Activated naive CD8-positive, alpha-beta T cell treated with anti-CD3 and anti-CD28 coated beads, Interleukin-2, amount 50 U/mL, for 24 hours (primary cell): ENCODE data around the gene NECAP2.
"Not testable (repeated sequence)": the region's sequence is repeated elsewhere in the genome, so short reads cannot be mapped to it uniquely, and the experiment has no call there.

Experiments
- ATAC-seq: fragments of 150-1000 bp; cut with Tn5 transposase; one replicate; pipeline ENCODE4 v1.10.0; 2021
- DNase-seq: peaks from one replicate; pipeline ENCODE4 v3.0.0; 2021
- H3K27ac Mint-ChIP-seq: one replicate; pipeline ENCODE4 v1.8.0; 2021; ENCODE audit warnings: mild to moderate bottlenecking, mixed read lengths
- H3K27me3 Mint-ChIP-seq: one replicate; pipeline ENCODE4 v1.8.0; 2021; ENCODE audit warnings: mixed read lengths
- H3K36me3 Mint-ChIP-seq: one replicate; pipeline ENCODE4 v1.8.0; 2021; ENCODE audit warnings: low read depth, mixed read lengths
- H3K4me1 Mint-ChIP-seq: one replicate; pipeline ENCODE4 v1.8.0; 2021; ENCODE audit warnings: mixed read lengths
- H3K4me3 Mint-ChIP-seq: one replicate; pipeline ENCODE4 v1.8.0; 2021; ENCODE audit warnings: mild to moderate bottlenecking, moderate library complexity, mixed read lengths
- H3K9me3 Mint-ChIP-seq: one replicate; pipeline ENCODE4 v1.8.0; 2021; ENCODE audit warnings: mixed read lengths

NECAP2 gene

DNA sequence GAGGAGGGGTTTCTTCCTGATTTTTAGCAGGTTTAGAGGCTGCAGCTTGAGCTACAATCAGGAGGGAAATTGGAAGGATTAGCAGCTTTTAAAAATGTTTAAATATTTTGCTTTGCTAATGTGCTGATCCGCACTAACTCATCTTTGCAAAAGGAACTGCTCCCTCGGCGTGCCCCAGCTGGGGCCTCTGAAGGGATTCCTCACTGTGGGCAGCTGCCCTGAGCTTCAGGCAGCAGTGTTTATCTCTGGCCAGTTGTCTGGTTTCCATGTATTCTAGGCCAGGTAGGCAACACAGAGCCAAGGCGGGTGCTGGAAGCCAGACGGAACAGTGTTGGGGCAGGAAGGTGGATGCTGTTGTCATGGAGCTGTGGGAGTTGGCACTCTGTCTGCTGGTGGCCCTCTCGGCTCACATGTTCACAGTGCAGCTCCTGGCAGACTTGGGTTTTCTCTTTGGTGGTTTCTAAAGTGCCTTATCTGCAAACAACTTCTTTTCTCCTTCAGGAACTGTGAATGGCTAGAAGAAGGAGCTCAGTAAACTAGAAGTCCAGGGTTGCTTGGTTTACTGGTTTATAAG, 18.9 kb downstream of the NECAP2 start:
- Mint-ChIP-seq H3K36me3 (peaks cover 31% of the 10 kb centered on the region), H3K9me3 (no peaks in the 10 kb centered on the region)

DNA sequence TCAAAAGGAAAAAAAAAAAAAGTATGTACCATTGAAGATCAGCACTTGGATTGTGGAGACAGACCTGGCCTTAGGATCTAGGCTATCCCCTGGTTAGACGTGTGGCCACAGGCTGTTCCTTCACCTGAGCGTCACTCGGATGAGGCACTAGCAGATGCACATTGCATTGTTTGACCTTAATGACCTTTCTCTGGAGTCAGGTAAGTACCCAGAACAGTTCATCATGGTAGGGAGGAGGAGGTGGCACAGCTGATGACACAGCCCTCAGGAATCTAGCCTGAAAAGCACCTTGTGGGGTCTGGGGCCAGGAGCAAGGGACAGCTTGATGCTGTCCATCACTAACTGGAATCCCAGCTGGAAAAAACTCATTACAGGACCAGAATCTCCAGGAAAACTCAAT, 21.2 kb downstream of the NECAP2 start:
- no peak for DNase-seq
- Mint-ChIP-seq H3K9me3 (no peaks in the 10 kb centered on the region), H3K4me1 (no peaks in the 10 kb centered on the region), H3K27ac (no peak overlapping the region), H3K27me3 (no peaks in the 10 kb centered on the region), H3K36me3 (peaks cover 29% of the 10 kb centered on the region), H3K4me3 (no peak overlapping the region)
- peak; percentile 43 for ATAC-seq

More for the DNA sequence above, 18.9 kb downstream of the NECAP2 start:
- ATAC-seq (no peak), DNase-seq (no peak)
- no peaks in the 10 kb centered on the region for H3K4me1 Mint-ChIP-seq
- no peak overlapping the region for H3K4me3 Mint-ChIP-seq
- H3K27me3 Mint-ChIP-seq: no peaks in the 10 kb centered on the region
- H3K27ac Mint-ChIP-seq: no peak overlapping the region

DNA sequence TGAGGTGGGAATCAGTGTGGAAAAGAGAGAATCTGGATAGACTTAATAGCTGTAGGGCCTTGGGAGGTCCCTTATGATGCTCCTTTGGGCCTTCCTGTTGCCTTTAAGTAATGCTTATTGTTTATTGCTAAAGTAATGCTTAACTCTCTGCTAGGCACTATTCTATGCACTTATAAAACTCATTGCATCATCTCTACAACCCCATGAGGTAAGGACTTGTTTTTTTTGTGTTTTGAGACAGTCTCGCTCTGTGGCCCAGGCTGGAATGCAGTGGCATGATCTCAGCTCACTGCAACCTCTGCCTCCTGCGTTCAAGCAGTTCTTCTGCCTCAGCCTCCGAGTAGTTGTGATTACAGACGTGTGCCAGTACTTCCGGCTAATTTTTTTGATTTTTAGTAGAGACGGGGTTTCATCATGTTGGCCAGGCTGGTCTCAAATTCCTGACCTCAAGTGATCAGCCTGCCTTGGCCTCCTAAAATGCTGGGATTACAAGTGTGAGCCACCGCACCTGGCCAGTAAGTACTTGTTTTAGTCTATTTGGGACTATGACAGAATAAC, 22.3 kb downstream of the NECAP2 start:
- DNase-seq: no peak

DNA sequence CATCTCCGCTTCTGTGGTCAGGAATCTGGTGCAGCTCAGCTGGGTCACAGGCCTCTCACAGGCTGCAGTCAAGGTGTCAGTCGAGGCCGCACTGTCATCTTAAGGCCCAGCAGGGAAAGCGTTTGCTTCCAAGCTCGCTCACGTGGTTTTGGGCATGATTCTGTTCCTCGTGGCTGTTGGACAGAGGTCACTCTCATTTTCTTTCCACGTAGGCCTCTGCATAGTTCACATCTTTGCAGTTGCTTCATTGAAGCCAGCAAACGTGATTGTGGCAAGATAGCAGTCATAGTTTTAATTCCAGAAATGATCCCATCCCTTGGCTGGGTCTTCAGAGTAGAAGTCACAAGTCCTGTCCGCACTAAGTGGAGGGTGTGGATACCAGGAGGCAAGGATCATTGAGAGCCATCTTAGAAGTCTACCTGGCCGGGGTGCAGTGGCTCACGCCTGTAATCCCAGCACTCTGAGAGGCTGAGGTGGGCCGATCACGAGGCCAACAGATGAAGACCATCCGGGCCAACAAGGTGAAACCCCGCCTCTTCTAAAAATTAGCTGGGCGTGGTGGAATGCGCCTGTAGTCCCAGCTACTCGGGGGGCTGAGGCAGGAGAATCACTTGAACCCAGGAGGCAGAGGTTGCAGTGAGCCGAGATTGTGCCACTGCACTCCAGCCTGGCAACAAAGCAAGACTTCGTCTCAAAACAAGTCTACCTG, 24.5 kb downstream of the NECAP2 start:
- Mint-ChIP-seq H3K27me3 (no peaks in the 10 kb centered on the region), H3K4me1 (no peaks in the 10 kb centered on the region), H3K4me3 (no peak overlapping the region), H3K27ac (no peak overlapping the region), H3K36me3 (peaks cover 17% of the 10 kb centered on the region), H3K9me3 (no peaks in the 10 kb centered on the region)
- ATAC-seq: no peak
- DNase-seq: no peak

More for the DNA sequence above, 22.3 kb downstream of the NECAP2 start:
- no peaks in the 10 kb centered on the region for H3K27me3 Mint-ChIP-seq
- H3K27ac Mint-ChIP-seq: no peak overlapping the region
- peaks cover 27% of the 10 kb centered on the region for H3K36me3 Mint-ChIP-seq
- no peak for ATAC-seq
- H3K4me1 Mint-ChIP-seq: no peaks in the 10 kb centered on the region
- H3K4me3 Mint-ChIP-seq: no peak overlapping the region
- H3K9me3 Mint-ChIP-seq: no peaks in the 10 kb centered on the region

DNA sequence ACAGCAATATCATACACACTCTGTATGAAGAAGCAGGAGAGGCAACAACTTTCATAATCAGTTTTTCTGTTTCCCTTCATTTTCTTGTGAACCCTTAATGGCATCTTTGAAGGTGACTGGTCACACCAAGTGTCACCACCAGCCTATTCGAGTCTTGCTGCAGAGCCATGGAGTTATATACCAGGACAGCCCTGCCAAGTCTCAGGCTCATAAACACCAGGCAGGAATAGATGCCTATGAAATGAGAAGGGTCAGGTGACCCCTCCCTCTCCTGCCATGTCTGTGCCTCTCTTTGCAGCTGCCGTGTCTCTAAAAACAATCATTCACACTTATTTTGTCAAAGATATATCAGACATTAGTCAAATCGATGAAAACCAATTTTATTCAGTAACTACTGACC, 28.0 kb downstream of the NECAP2 start:
- ATAC-seq (no peak), DNase-seq (no peak)
- peaks cover 4% of the 10 kb centered on the region for H3K4me1 Mint-ChIP-seq
- H3K36me3 Mint-ChIP-seq: peaks cover 8% of the 10 kb centered on the region
- no peak overlapping the region for H3K4me3 Mint-ChIP-seq
- no peak overlapping the region for H3K27ac Mint-ChIP-seq
- no peaks in the 10 kb centered on the region for H3K27me3 Mint-ChIP-seq
- no peaks in the 10 kb centered on the region for H3K9me3 Mint-ChIP-seq

DNA sequence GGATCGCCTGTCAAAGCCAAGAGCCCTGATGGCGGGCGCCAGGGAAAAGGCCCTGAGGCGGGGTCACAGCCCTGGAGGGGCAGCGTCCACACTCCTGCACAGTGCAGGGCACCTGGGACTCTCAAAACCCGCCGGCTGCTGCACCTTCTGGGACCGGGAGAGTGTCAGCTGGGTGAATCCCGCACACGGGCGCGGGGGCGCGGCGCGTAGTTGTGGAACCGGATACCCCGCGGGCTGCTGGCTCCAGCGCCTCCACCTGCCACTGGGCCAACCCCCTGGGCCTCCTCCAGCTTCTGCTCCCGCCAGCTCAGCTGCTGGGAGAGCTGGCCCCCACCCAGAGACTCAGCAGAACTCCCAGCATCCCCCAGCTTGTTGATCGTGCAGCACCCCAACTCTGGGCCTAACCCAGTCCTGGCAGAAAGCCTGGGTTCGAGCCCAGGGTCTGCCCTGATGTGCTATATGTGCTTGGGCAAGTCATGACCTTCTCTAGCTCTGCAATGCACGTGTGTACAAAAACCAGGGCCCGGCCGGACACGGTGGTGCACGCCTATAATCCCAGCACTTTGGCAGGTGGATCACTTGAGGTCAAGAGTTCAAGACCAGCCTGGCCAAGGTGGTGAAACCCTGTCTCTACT, 33.8 kb downstream of the NECAP2 start:
- H3K4me3 Mint-ChIP-seq: no peak overlapping the region
- H3K27me3 Mint-ChIP-seq: no peaks in the 10 kb centered on the region
- DNase-seq (no peak), ATAC-seq (no peak)
- H3K9me3 Mint-ChIP-seq: no peaks in the 10 kb centered on the region
- H3K4me1 Mint-ChIP-seq: peaks cover 4% of the 10 kb centered on the region
- H3K27ac Mint-ChIP-seq: no peak overlapping the region
- H3K36me3 Mint-ChIP-seq: peaks cover 5% of the 10 kb centered on the region

DNA sequence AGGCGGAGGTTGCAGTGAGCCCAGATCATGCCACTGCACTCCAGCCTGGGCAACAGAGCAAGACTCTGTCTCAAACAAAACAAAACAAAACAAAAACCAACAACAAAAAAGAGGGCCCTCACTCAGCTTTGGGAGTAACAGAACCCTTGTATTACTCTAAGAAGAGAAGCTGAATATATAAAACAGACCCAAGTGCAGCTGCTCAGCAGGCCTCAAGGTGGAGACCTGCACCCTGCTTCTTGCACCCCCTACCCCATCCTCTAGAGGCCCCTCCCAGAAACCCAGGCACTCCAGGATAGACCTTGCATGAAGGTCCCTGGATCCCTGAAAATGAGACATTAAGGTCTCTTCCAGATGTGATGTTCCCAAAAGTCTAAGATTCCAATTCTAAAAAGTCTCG, 34.4 kb downstream of the NECAP2 start:
- H3K4me3 Mint-ChIP-seq, ATAC-seq, H3K27me3 Mint-ChIP-seq, H3K27ac Mint-ChIP-seq, H3K36me3 Mint-ChIP-seq, H3K4me1 Mint-ChIP-seq, H3K9me3 Mint-ChIP-seq, DNase-seq: not testable (repeated sequence)

DNA sequence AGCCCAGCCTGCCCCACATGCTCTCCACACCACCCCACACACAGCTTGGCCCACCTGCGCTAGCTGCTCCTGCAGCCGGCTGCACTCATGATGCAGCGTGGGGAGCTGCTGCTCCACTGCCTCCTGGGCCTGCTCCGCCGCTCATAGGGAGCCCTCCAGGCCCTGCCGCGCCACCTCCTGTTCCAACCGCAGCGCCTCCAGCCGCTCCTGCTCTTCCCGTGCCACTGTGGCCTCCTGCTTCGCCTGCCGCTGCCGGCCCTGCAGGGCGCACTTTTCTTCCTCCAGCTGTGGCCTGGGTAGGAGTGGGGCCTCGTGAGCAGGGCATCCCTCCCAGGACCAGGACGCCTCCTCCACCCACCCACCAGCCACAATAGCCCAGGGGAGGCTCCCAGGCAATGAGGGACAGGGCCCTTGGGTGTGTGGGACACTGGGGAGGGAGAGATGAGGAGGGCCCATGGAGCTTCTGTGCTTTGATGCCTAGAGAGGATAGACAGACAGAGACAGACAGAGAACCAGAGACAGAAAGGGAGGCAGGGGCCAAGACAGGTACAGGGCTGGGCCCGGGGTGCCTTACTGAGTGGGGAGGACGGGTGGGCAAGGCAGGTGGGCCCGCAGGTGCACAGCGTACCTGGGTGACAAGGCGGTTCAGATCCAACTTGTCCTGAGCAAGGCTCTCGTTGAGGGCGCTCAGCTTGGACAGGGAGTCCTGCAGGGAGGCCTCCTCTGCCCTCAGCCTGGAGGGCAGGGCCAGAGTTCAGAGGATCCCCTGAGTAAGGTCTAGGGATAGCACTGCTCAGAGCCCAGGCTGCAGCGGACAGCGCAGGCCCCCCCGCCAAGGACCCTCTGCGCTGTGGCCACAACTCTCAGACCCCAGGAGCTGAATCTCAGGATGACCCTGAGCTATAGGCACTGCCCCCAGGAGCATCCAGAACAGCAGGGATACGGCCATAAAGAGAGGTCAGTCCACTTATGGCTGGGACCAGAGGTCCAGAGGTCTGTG, 35.5 kb downstream of the NECAP2 start:
- H3K27ac Mint-ChIP-seq, H3K36me3 Mint-ChIP-seq, H3K27me3 Mint-ChIP-seq, ATAC-seq, H3K4me3 Mint-ChIP-seq, DNase-seq, H3K9me3 Mint-ChIP-seq, H3K4me1 Mint-ChIP-seq: not testable (repeated sequence)

DNA sequence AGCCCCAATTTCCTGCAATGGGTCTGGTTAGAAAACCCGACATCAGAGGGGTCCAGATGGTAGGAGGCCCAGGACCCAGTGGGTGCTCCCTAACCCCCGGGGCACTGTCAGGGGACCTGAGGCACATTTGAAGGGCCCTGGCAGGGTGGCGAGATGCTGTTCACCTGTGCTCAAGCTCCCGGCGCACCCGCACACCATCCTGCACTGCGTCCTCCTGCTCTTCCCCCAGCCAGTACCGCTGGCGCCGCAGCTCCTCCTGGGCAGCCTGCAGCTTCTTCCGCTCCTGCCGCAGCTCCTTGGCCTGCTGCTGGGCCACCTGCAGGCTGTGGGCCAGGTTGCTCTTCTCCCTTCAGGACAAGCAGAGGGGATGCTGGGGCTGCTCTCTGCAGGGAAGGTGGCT, 37.6 kb downstream of the NECAP2 start:
- no peak for DNase-seq
- H3K4me3 Mint-ChIP-seq: no peak overlapping the region
- H3K27ac Mint-ChIP-seq: no peak overlapping the region
- no peaks in the 10 kb centered on the region for H3K9me3 Mint-ChIP-seq
- no peaks in the 10 kb centered on the region for H3K27me3 Mint-ChIP-seq
- peaks cover 4% of the 10 kb centered on the region for H3K4me1 Mint-ChIP-seq
- ATAC-seq: no peak
- peaks cover 5% of the 10 kb centered on the region for H3K36me3 Mint-ChIP-seq

DNA sequence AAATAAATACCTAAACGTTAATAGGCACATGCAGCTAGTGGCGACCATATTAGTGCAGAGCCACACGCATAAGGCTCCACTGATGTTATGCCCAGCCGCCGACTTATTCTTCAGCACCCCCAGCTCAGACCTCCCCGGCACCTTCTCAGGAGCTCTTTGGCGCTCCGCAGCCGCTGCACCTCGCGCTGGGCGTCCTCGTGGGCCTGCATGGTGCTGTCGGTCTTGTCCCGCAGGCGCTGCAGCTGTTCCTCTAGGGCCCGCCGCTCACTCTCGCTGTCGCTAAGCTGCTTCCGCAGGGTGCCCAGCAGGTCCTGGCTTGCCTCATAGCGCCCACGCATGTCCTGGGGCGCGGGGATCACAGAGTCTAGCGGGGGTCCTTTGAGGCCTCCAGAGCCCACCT, 42.6 kb downstream of the NECAP2 start:
- not testable (repeated sequence) for H3K4me1 Mint-ChIP-seq, H3K27me3 Mint-ChIP-seq, ATAC-seq, H3K9me3 Mint-ChIP-seq, H3K27ac Mint-ChIP-seq, DNase-seq, H3K36me3 Mint-ChIP-seq, H3K4me3 Mint-ChIP-seq

DNA sequence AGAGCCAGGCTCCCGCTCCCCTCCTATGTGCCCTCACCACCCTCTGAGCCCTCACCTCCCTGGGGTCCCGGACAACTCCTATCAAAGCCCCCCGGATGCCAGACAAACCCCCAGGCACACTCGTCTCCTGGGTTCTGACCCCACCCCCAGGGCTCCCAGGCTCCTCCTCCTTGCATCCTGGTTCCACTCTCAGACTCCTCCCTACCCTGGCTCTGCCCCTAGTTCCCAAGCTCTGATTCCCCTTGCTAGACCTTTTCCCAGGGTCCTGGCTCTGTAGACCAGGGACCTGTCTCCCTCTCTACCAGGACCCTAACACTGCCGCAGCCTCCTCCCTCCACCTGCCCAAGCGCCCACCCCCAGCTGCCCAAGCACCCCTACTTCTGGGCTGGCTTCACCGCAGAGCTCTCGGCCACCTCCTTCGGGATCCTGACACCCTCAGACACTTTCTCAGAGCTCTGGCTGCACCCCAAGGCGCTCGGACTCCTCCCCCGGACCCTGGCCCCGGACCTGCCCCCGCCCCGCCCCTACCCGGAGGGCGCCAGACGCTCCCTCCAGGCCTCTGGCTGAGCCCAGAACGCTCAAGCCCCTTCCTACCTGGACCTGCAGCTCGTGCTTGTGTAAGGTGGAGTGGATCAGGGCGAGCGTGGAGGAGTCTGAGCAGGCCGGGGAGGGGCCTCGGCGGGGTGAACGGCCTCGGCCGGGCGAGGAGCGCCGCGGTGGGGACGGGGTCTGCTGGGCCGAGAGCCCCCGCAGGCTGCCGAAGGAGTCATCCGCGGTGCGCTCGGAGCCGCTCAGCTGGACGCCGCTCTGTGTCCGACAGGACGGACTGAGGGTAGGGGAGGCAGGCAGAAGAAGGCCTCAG, 43.3 kb downstream of the NECAP2 start:
- not testable (repeated sequence) for DNase-seq, H3K27me3 Mint-ChIP-seq, H3K36me3 Mint-ChIP-seq, H3K9me3 Mint-ChIP-seq, H3K4me1 Mint-ChIP-seq, H3K27ac Mint-ChIP-seq, H3K4me3 Mint-ChIP-seq, ATAC-seq

DNA sequence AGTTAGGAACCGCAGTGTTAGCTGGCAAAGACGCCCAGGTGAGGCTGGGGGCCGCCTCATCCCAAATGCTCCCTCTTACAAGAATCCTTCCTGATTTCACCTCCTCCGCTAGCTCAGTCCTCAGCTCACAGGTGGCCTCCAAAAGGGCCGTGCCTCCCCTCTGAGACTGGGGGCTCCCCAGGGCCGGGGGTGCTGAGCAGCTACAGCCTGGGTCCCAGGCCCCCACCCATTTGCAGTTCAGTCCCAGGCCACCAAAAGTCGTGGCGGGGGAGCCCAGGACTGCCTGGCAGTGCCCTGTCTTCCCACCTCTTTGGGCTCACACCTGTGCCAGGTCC, 43.9 kb downstream of the NECAP2 start:
- Mint-ChIP-seq H3K27ac (no peak overlapping the region), H3K27me3 (no peaks in the 10 kb centered on the region), H3K36me3 (no peaks in the 10 kb centered on the region), H3K4me1 (no peaks in the 10 kb centered on the region), H3K4me3 (no peak overlapping the region), H3K9me3 (no peaks in the 10 kb centered on the region)
- no peak for ATAC-seq
- DNase-seq: no peak

DNA sequence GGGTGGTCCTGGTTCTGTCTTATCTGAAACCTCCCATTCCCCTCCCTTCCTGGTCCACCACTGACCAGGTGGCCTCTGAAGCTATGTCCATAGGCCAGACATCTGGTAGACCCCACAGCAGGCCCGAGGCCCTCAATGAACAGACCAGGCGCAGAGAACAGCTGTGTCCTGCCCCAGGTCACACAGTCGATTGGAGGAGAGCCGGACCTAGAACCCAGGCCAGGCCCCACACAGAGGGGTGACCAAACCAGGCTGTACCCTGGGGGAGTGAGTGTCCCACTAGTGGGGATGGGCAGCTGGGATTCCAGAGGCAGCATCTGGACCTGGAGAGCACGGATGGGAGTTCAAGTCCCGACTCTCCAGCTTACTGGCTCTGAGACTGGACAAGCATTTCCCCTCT, 44.4 kb downstream of the NECAP2 start:
- no peak overlapping the region for H3K4me3 Mint-ChIP-seq
- no peak overlapping the region for H3K27ac Mint-ChIP-seq
- H3K27me3 Mint-ChIP-seq: no peaks in the 10 kb centered on the region
- no peaks in the 10 kb centered on the region for H3K4me1 Mint-ChIP-seq
- DNase-seq: no peak
- no peak for ATAC-seq
- H3K36me3 Mint-ChIP-seq: no peaks in the 10 kb centered on the region
- no peaks in the 10 kb centered on the region for H3K9me3 Mint-ChIP-seq

DNA sequence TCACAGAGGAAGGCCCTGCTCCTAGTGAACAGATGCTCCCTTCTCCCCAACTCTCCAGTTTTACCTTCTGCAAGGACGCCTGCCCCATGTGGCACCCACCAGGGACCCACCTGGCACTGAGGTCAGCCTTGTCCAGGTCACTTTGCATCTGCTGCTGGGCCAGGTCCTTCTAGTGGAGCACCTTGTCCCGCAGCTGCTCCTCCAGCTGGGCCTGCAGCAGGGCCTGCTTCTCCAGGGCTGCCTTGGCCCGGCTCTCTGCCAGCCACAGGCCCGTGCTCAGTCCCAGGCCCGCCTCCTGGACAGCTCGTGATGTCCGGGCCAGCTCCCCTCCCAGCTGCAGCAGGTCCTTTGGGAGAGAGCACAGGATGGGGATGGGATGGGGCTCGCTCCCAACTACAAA, 45.8 kb downstream of the NECAP2 start:
- not testable (repeated sequence) for H3K36me3 Mint-ChIP-seq, ATAC-seq, H3K4me3 Mint-ChIP-seq, H3K4me1 Mint-ChIP-seq, H3K27me3 Mint-ChIP-seq, H3K9me3 Mint-ChIP-seq, H3K27ac Mint-ChIP-seq, DNase-seq
